Type B pancreatic cell (in vitro differentiated cells): ENCODE measurements around the gene ZNF600. TPM values are rescaled to one million over a fixed set of nuclear protein-coding genes. Genes with fewer than 3 reads are reported as not detected.
A peak's percentile ranks its signal among the peaks of the same experiment; 100 is the strongest.
"Not testable (repeated sequence)": the region's sequence is repeated elsewhere in the genome, so short reads cannot be mapped to it uniquely, and the experiment has no call there.

Source experiments
- DNase-seq: peaks from one replicate; pipeline ENCODE4 v3.0.0; 2021; ENCODE audit warnings: mixed read lengths; ENCODE audit not compliant: unreplicated experiment; ENCODE audit errors: extremely low spot score
- H3K27ac Mint-ChIP-seq: 2 replicates; pipeline ENCODE4 v1.8.0; 2021; ENCODE audit warnings: mild to moderate bottlenecking, mixed read lengths
- H3K27me3 Mint-ChIP-seq: 2 replicates; pipeline ENCODE4 v1.8.0; 2021; ENCODE audit warnings: mixed read lengths
- H3K36me3 Mint-ChIP-seq: 2 replicates; pipeline ENCODE4 v1.8.0; 2021; ENCODE audit warnings: mixed read lengths
- H3K4me1 Mint-ChIP-seq: one replicate; pipeline ENCODE4 v1.8.0; 2021; ENCODE audit warnings: mixed read lengths; ENCODE audit not compliant: unreplicated experiment
- H3K4me3 Mint-ChIP-seq: 2 replicates; pipeline ENCODE4 v1.8.0; 2021; ENCODE audit warnings: mild to moderate bottlenecking, mixed read lengths
- H3K9me3 Mint-ChIP-seq: 2 replicates; pipeline ENCODE4 v1.8.0; 2021; ENCODE audit warnings: mixed read lengths
- total RNA-seq: library from RNA; stranded (reverse); gene quantifications from 2 replicates; pipeline ENCODE4 v1.2.1, GENCODE V29; 2021; ENCODE audit warnings: low replicate concordance
- TF ChIP-seq, protein P1 (sequence below): fragments of 200-600 bp; sonication (generic); conservative IDR thresholded peaks from 2 replicates; pipeline ENCODE4 v1.5.0; 2021; ENCODE audit warnings: antibody characterized with exemption, mild to moderate bottlenecking

The ZNF600 gene
- total RNA-seq, 1 donor from 2014 or later: 12.5 TPM

DNA sequence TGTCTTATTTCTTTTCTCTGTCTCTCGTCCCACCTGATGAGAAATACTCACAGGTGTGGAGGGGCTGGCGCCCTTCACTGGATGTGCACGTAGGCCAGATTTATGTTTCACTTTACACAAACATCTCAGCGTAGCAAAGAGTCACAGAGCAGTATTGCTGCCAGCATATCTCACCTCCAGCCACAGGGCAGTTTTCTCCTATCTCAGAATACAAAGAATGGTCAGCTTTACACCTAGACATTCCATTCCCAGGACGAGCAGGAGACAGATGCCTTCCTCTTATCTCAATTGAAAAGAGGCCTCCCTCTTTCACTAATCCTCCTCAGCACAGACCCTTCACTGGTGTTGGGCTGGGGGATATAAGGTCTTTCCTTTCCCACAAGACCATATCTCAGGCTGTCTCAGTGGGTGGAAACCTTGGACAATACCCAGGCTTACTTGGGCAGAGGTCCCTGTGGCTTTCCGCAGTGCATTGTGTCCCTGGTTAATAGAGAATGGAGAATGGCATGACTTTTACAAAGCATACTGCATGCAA, 44.6 kb downstream of the ZNF600 start:
- Mint-ChIP-seq H3K27ac (peak overlapping the region; percentile 59), H3K36me3 (no peaks in the 10 kb centered on the region), H3K4me1 (peaks cover 16% of the 10 kb centered on the region), H3K9me3 (no peaks in the 10 kb centered on the region), H3K27me3 (peaks cover 3% of the 10 kb centered on the region), H3K4me3 (peak overlapping the region; percentile 27)
- no peak for DNase-seq
- TF ChIP-seq, protein P1, sequence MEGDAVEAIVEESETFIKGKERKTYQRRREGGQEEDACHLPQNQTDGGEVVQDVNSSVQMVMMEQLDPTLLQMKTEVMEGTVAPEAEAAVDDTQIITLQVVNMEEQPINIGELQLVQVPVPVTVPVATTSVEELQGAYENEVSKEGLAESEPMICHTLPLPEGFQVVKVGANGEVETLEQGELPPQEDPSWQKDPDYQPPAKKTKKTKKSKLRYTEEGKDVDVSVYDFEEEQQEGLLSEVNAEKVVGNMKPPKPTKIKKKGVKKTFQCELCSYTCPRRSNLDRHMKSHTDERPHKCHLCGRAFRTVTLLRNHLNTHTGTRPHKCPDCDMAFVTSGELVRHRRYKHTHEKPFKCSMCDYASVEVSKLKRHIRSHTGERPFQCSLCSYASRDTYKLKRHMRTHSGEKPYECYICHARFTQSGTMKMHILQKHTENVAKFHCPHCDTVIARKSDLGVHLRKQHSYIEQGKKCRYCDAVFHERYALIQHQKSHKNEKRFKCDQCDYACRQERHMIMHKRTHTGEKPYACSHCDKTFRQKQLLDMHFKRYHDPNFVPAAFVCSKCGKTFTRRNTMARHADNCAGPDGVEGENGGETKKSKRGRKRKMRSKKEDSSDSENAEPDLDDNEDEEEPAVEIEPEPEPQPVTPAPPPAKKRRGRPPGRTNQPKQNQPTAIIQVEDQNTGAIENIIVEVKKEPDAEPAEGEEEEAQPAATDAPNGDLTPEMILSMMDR: no peak

DNA sequence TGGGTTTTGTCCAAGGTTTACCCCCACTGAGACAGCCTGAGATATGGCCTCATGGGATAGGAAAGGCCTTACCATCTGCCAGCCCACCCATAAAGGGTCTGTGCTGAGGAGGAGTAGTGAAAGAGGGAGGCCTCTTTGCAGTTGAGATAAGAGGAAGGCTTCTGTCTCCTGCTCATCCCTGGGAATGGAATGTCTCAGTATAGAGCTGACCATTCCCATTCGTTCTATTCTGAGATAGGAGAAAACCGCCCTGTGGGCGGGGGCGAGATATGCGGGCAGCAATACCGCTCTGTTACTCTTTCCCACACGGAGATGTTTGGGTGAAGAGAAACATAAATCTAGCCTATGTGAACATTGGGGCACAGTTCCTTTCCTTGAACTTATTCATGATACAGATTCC, 45.2 kb downstream of the ZNF600 start:
- H3K27me3 Mint-ChIP-seq, DNase-seq, H3K9me3 Mint-ChIP-seq, H3K36me3 Mint-ChIP-seq: not testable (repeated sequence)
- H3K27ac Mint-ChIP-seq: peak overlapping the region; percentile 59
- H3K4me1 Mint-ChIP-seq: peaks cover 16% of the 10 kb centered on the region
- peak overlapping the region; percentile 27 for H3K4me3 Mint-ChIP-seq

DNA sequence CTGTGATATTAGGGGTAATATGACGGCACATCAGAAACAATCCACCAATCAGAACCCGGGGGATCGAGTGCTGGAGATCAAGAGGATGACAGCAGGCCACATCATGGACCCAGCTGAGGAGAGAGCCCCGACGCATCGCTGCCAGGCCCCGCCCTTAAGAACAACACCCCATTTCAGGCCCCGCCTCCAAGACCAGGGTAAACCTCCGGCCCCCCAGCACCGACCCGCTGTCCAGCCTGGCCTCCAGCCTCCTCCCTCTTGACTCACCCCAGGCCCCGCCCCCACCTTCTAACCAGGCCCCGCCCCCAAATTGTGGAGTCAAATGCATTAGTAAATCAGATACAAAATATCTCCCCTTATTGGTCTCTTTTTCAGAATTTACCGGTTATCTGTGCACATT, 47.0 kb downstream of the ZNF600 start:
- Mint-ChIP-seq H3K4me1 (peaks cover 24% of the 10 kb centered on the region), H3K4me3 (no peak overlapping the region), H3K36me3 (no peaks in the 10 kb centered on the region), H3K9me3 (no peaks in the 10 kb centered on the region), H3K27ac (no peak overlapping the region), H3K27me3 (peaks cover 3% of the 10 kb centered on the region)
- DNase-seq: no peak
- TF ChIP-seq, protein P1: no peak

DNA sequence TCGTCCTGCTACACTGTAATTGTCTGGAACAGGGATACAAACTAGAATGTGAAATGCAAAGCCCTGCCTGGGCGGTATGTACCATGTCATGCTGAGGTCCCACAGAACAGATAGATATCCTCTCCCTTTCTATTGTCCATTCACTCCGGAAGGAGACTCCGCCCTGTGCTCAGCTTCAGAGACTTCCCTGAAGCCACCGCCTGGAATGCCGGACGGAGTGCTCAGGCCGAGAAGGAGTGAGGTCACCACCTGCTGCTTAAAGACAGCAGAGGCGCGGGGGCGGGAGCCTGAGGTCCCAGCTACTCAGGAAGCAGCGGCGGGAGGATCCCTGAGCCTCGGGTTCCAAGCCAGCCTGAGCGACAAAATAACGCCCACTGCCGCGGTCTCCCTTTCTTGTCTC, 50.9 kb downstream of the ZNF600 start:
- Mint-ChIP-seq H3K27ac (peak overlapping the region; percentile 98), H3K4me1 (peaks cover 19% of the 10 kb centered on the region)
- TF ChIP-seq, protein P1: no peak

DNA sequence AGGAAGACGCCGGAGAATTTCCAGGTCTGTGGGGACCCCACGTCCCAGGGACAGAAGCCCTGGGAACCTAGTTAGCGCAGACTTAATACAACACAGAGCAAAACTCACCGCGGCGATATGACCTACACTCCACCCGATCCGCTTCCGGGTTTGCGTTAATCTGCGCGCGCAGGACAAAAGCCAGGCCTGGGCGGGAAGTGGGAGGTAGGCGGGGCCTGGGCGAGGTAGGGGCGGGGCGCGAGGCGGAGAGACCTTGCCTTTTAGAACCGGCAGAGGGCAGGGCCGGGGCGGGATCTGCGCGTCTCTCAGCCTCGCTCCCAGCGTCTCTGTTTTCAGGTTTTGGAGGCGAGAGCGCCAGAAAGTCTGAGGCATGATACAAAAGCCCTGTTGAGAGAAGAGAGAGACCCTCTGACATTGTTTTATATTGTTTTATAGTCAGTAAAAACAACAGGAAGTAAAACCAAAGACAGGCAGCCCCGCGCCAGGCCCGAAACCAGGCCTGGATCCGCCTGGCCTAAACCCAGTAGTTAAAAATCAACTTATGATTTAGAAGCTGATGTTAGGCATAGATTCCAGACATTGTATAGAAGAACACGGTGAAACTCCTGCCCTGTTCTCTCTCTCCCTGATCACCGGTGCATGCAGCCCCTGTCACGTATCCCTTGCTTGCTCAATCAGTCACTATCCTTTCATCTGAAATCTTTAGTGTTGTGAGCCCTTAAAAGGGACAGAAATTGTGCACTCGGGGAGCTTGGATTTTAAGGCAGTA, 51.5 kb downstream of the ZNF600 start, which contains the start of gene ZNF611:
ZNF611 (minus strand) TSS at position 152 of the 769 bp plus-strand sequence. CDS start 19,150 bp downstream, outside the sequence.
- peaks cover 19% of the 10 kb centered on the region for H3K4me1 Mint-ChIP-seq
- H3K9me3 Mint-ChIP-seq: no peaks in the 10 kb centered on the region
- H3K4me3 Mint-ChIP-seq: peak within 1 kb of the TSS; percentile 94
- peaks cover 5% of the 10 kb centered on the region for H3K36me3 Mint-ChIP-seq
- H3K27me3 Mint-ChIP-seq: no peaks in the 10 kb centered on the region
- TF ChIP-seq, protein P1: peak; percentile 82
- DNase-seq: peak; percentile 99
- peak within 1 kb of the TSS; percentile 98 for H3K27ac Mint-ChIP-seq

More for the DNA sequence above, 50.9 kb downstream of the ZNF600 start:
- H3K9me3 Mint-ChIP-seq: no peaks in the 10 kb centered on the region
- no peak for DNase-seq
- H3K36me3 Mint-ChIP-seq: peaks cover 5% of the 10 kb centered on the region
- no peaks in the 10 kb centered on the region for H3K27me3 Mint-ChIP-seq
- peak overlapping the region; percentile 94 for H3K4me3 Mint-ChIP-seq

DNA sequence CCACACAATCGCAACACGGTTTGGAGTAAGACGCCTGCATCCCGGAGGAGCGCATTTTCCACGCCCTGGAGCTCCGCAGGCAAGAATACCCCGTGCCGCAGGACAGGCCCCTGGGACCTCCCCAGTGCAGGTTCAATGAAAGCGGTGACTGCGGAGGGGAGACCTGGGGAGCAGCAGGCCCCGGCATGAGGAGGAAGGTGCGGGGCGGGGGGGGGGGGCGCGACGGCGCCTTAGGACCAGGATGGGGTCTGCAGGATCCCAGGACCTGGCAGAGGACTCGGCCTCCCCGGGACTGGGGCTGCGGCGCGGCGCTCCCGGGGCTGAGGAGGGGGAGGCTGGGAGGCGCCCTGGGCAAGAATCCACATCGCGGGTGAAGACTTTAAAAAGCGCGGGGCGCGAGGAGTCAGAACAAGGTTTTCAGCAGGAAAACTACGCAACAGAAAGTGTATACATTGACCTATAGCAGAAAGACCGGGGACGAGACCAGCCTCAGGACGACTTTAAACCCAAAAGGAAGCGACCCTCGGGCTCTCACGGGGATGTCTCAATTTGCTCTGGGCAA, 52.2 kb downstream of the ZNF600 start:
- Mint-ChIP-seq H3K4me1 (peaks cover 19% of the 10 kb centered on the region), H3K9me3 (no peaks in the 10 kb centered on the region), H3K27me3 (no peaks in the 10 kb centered on the region), H3K27ac (peak overlapping the region; percentile 98), H3K4me3 (peak overlapping the region; percentile 94), H3K36me3 (peaks cover 9% of the 10 kb centered on the region)
- TF ChIP-seq, protein P1: no peak
- DNase-seq: no peak

DNA sequence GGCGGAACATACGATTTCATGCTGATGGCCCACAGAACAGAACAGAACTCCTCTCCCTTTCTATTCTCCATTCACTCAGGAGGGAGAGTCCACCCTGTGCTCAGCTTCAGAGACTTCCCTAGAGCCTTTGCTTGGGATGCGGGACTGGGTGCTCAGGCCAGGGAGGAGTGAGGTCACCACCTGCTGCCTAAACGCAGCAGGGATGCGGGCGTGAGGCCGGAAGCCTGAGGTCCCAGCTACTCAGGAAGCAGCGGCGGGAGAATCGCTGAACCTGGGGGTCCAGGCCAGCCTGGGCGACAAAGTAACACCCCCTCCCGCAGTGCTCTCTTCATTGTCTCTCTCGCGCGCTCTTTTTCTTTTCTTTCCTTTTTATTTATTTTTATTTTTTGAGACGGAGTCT, 60.5 kb downstream of the ZNF600 start:
- Mint-ChIP-seq H3K36me3 (peaks cover 29% of the 10 kb centered on the region), H3K4me1 (peaks cover 15% of the 10 kb centered on the region)
- H3K9me3 Mint-ChIP-seq, DNase-seq, H3K27ac Mint-ChIP-seq, H3K4me3 Mint-ChIP-seq, H3K27me3 Mint-ChIP-seq: not testable (repeated sequence)
